DND-41 (cell line): ENCODE results near the gene CAPZA1.
"Not testable (repeated sequence)": the region's sequence is repeated elsewhere in the genome, so short reads cannot be mapped to it uniquely, and the experiment has no call there.

ENCODE experiments used
- ATAC-seq: fragments of 200-7000 bp; cut with Tn5 transposase; 3 replicates; pipeline ENCODE4 v1.9.1; 2021; ENCODE audit warnings: low read depth; ENCODE audit not compliant: insufficient read depth
- DNase-seq: peaks from one replicate; pipeline ENCODE4 v3.0.0-alpha.2; 2020
- H2AFZ ChIP-seq: 2 replicates; pipeline ENCODE4 v1.6.0; 2012; ENCODE audit warnings: low read depth, low read length
- H3K27ac ChIP-seq: 2 replicates; pipeline ENCODE4 v1.5.1; 2012; ENCODE audit warnings: low read length, inconsistent platforms
- H3K27me3 ChIP-seq: fragments of 200-600 bp; sonication (generic); 2 replicates; pipeline ENCODE4 v1.6.0; 2012; ENCODE audit warnings: low read length, mild to moderate bottlenecking, inconsistent platforms; ENCODE audit not compliant: insufficient read depth, poor library complexity
- H3K36me3 ChIP-seq: 2 replicates; pipeline ENCODE4 v1.5.1; 2012; ENCODE audit warnings: low read length, inconsistent platforms; ENCODE audit not compliant: insufficient read depth
- H3K4me1 ChIP-seq: 2 replicates; pipeline ENCODE4 v1.5.1; 2012; ENCODE audit warnings: mild to moderate bottlenecking, low read length; ENCODE audit not compliant: insufficient read depth
- H3K4me2 ChIP-seq: 2 replicates; pipeline ENCODE4 v1.6.0; 2012; ENCODE audit warnings: mild to moderate bottlenecking, moderate library complexity, low read length, inconsistent platforms; ENCODE audit not compliant: insufficient read depth
- H3K4me3 ChIP-seq, 2 experiments: fragments of 200-600 bp in 1 of 2; shearing (Covaris generic) in 1 of 2; 2 replicates each; pipeline ENCODE4 v1.5.1; 2012 to 2016; ENCODE audit warnings: inconsistent platforms in 2 of 2, low read length in 2 of 2, mild to moderate bottlenecking in 2 of 2, low read depth in 1 of 2, moderate library complexity in 1 of 2
- H3K79me2 ChIP-seq: 2 replicates; pipeline ENCODE4 v1.6.0; 2012; ENCODE audit warnings: low read length, inconsistent platforms; ENCODE audit not compliant: insufficient read depth
- H3K9ac ChIP-seq: 2 replicates; pipeline ENCODE4 v1.6.0; 2012; ENCODE audit warnings: low read depth, mild to moderate bottlenecking, inconsistent platforms, low read length, moderate library complexity
- H3K9me3 ChIP-seq: 2 replicates; pipeline ENCODE4 v1.5.1; 2012; ENCODE audit warnings: low read length, moderate library complexity, mild to moderate bottlenecking, inconsistent platforms; ENCODE audit not compliant: insufficient read depth, severe bottlenecking
- H4K20me1 ChIP-seq: 2 replicates; pipeline ENCODE4 v1.6.0; 2012; ENCODE audit warnings: low read length; ENCODE audit not compliant: insufficient read depth
- CTCF ChIP-seq: IDR thresholded peaks from 2 replicates; pipeline ENCODE4 v1.5.1; 2012; ENCODE audit warnings: borderline replicate concordance, low read length, moderate library complexity, mild to moderate bottlenecking; ENCODE audit not compliant: poor library complexity, severe bottlenecking; ENCODE audit errors: extremely low read depth
- EZH2 ChIP-seq: IDR thresholded peaks from 3 replicates; pipeline ENCODE4 v1.6.1; 2012; ENCODE audit warnings: borderline replicate concordance, low read depth, mild to moderate bottlenecking, moderate library complexity, low read length, inconsistent platforms; ENCODE audit not compliant: severe bottlenecking

Gene CAPZA1

DNA sequence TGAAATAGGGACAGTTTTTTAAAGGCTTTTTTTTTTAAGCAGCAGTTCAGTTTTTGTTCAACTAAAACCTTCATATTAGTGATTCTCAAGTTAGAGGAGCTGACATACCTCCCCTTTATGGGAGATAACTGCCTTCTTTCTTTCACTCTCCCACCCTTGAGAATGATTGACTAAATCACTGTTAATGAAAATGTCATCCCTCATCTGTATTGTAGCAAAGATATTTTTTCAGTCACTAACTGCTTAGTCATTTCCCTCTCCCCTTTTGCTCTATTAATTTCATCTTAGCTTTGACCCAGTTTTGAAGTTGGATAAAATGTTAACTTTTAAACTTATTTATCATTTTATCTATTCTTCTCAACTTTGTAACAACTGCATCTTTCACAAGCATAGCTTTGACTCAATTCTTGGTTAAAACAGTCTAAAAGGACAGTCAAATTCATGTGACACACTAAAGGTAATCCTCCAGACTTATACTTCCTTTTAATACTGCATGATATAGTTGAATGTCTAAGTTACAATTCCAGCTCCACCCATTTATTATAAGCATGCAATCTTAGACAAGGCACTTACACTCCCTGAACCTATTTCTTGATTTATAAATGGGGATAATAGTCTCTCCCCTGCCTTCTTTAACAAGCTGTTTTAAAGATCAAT lies 17.1 kb downstream of the CAPZA1 start:
- Histone ChIP-seq H3K9me3 (no peaks in the 10 kb centered on the region), H3K79me2 (peaks cover 85% of the 10 kb centered on the region), H3K36me3 (peaks cover 16% of the 10 kb centered on the region; the same call in 1 of the 2 replicates), H3K4me3 (no peak overlapping the region), H3K4me1 (peaks cover 3% of the 10 kb centered on the region; the same call in 1 of the 2 replicates), H4K20me1 (peaks cover 66% of the 10 kb centered on the region), H3K27ac (no peak overlapping the region), H3K4me2 (no peak overlapping the region), H2AFZ (no peak overlapping the region), H3K9ac (no peak overlapping the region), H3K27me3 (no peaks in the 10 kb centered on the region)
- ATAC-seq (no peak), DNase-seq (no peak)
- TF ChIP-seq CTCF (no peak), EZH2 (no peak)

DNA sequence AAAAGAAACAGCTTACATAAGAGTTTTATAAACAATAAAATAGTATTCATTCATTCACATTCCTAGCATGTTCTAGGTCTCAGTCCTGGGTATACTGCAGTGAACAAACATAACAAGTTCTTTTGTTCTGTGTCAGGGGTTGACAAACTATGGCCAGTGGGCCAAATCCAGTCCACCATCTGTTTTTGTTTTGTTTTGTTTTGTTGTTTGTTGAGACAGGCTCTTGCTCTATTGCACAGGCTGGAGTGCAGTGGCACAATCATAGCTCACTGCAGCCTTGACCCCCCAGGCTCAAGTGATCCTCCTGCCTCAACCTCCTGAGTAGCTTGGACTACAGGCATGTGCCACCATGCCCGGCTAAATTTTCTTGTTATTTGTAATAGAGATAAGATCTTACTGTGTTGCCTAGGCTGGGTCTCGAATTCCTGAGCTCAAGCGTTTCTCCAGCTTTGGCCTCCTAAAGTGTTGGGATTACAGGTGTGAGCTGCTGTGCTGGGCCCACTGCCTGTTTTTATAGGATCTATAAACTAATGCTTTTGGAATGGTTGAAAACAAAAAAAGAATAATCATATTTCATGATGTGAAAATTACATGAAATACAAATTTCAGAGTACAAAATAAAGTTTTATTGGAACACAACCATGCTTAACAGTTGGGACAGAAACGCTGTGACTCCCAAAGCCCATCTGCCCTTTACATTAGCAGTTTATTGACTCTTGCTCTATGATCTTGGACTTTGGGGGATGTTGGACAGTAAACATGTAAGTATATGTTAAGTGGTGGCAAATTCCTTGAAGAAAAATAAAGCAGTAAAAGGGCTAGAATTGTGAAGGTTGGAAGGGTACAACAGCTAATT lies 17.9 kb downstream of the CAPZA1 start:
- Histone ChIP-seq H3K36me3 (peaks cover 15% of the 10 kb centered on the region), H2AFZ (no peak overlapping the region), H4K20me1 (peaks cover 61% of the 10 kb centered on the region), H3K4me1 (no peaks in the 10 kb centered on the region), H3K9me3 (no peaks in the 10 kb centered on the region), H3K9ac (no peak overlapping the region), H3K27ac (no peak overlapping the region), H3K27me3 (no peaks in the 10 kb centered on the region), H3K4me3 (no peak overlapping the region), H3K79me2 (peaks cover 85% of the 10 kb centered on the region), H3K4me2 (no peak overlapping the region)
- DNase-seq (no peak), ATAC-seq (no peak)
- TF ChIP-seq CTCF = no peak
- TF ChIP-seq EZH2 = no peak

DNA sequence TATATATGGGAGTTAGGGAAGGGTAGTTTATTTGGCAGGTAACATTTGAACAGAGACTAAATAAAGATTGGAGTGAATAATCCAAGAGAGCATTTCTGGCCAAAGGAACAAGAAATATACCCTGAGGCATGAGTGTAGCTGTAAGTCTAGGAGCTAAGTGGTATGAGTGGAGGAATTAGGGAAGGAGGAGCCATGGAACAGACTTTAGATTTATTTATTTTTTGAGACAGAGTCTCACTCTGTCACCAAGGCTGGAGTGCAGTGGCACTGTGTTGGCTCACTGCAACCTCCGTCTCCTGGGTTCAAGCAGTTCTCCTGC lies 18.4 kb downstream of the CAPZA1 start:
- H3K36me3 ChIP-seq = peaks cover 14% of the 10 kb centered on the region
- H3K9ac ChIP-seq = no peak overlapping the region
- H4K20me1 ChIP-seq = peaks cover 58% of the 10 kb centered on the region
- no peaks in the 10 kb centered on the region for H3K9me3 ChIP-seq
- ATAC-seq (no peak), DNase-seq (no peak)
- no peak for TF ChIP-seq EZH2
- TF ChIP-seq CTCF = no peak
- peaks cover 85% of the 10 kb centered on the region for H3K79me2 ChIP-seq
- no peaks in the 10 kb centered on the region for H3K4me1 ChIP-seq
- H3K4me3 ChIP-seq = no peak overlapping the region
- H3K27me3 ChIP-seq = no peaks in the 10 kb centered on the region
- no peak overlapping the region for H3K27ac ChIP-seq
- H3K4me2 ChIP-seq = no peak overlapping the region
- H2AFZ ChIP-seq = no peak overlapping the region

DNA sequence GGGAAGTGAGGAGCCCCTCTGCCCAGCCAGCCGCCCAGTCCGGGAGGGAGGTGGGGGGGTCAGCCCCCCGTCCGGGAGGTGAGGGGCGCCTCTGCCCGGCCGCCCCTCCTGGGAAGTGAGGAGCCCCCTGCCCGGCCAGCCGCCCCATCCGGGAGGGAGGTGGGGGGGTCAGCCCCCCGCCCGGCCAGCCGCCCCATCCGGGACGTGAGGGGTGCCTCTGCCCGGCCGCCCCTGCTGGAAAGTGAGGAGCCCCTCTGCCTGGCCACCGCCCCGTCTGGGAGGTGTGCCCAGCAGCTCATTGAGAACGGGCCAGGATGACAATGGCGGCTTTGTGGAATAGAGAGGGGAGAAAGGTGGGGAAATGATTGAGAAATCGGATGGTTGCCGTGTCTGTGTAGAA lies 20.8 kb downstream of the CAPZA1 start:
- Histone ChIP-seq H4K20me1 (peaks cover 56% of the 10 kb centered on the region), H3K36me3 (peaks cover 31% of the 10 kb centered on the region; the same call in 1 of the 2 replicates), H3K79me2 (peaks cover 85% of the 10 kb centered on the region)
- ATAC-seq, H3K4me2 ChIP-seq, H3K4me1 ChIP-seq, H2AFZ ChIP-seq, H3K4me3 ChIP-seq, H3K9me3 ChIP-seq, DNase-seq, H3K27me3 ChIP-seq, H3K27ac ChIP-seq, H3K9ac ChIP-seq: not testable (repeated sequence)
